NCI-H1417 treated with DMSO at 0.1 percent for 48 hours (cell line): Measurements from ENCODE around the gene CDCA7L.

ENCODE experiments used
- DNase-seq: peaks from one replicate; lab custom pipeline; 2025; lab: John Stamatoyannopoulos, UW

The CDCA7L gene, protein sequence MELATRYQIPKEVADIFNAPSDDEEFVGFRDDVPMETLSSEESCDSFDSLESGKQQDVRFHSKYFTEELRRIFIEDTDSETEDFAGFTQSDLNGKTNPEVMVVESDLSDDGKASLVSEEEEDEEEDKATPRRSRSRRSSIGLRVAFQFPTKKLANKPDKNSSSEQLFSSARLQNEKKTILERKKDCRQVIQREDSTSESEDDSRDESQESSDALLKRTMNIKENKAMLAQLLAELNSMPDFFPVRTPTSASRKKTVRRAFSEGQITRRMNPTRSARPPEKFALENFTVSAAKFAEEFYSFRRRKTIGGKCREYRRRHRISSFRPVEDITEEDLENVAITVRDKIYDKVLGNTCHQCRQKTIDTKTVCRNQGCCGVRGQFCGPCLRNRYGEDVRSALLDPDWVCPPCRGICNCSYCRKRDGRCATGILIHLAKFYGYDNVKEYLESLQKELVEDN

DNA sequence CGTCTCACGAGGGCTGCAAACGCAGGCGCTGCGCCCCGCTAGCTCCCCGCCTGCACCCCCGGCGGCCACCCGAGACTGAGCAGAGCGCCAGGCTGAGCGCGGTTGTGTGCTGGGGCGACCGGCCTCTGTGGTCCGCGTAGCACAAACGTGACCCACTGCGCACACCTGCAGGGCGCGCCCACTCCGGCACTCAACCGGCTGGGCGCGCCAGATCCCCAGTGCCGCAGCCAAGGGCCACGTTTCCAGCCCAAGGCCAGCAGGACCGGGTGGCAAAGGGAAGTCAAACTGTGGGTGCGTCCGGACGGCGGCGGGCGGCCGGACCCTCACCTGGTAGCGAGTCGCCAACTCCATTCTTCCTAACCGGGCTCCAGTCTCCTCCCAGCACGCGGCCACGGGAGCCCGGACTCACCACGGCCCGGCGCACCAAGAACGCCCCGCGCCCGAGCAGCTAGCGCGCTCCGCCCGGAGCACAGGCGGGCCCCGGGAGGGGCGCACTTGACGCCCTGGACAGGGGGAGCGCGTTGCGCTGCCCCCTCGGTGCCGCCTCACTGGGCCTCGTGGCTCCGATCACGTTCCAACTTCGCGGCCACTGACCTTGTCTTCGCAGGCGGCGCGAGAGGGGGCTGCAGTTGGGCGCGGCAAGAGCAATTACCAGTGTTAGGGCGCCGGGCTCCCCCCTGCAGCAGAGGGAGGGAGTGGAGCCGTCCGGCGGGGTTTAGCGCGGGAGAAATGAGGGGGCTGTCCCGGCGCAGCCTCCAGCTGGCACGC, at the start of gene CDCA7L:
Gene CDCA7L, minus strand, starts transcription at position 446 of the 768 bp plus-strand sequence. Its CDS starts 95 bp downstream, at position 351.
- DNase-seq = peak; percentile 70

DNA sequence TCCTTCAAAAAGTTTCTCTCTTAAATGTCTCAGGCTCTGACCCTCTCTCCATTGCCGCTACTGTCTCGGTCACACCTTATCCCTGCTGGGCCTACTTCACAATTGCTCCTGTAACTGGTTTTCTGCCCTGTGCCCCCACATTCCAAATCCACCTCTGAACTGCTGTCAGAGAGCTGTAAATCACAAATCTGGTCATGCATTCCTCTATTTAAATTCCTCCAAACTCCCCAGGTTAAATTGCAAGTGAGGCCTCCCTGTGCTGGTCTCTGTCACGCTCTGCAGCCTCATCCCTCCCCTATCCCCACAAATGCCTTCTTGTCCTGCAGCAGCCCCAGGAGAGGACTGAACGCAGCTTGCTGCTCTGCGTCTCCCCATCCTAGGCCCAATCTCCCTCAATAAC, 40.4 kb upstream of the CDCA7L start:
- no peak for DNase-seq

DNA sequence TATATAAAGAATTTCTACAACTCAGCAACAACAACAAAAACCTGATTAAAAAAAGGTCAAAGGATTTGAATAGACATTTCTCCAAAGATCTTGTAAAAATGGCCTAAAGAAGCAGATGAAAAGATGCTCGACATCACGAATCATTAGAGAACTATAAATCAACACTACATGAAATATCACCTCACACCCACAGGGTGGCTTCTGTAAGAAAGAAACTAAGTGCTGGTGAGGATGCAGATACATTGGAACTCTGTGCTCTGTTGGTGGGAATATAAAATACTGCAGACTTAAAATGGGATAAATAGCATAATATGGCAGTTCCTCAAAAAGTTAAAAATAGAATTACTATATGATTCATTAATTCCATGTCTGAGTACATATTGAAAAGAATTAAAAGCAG, 38.3 kb upstream of the CDCA7L start:
- DNase-seq = no peak

DNA sequence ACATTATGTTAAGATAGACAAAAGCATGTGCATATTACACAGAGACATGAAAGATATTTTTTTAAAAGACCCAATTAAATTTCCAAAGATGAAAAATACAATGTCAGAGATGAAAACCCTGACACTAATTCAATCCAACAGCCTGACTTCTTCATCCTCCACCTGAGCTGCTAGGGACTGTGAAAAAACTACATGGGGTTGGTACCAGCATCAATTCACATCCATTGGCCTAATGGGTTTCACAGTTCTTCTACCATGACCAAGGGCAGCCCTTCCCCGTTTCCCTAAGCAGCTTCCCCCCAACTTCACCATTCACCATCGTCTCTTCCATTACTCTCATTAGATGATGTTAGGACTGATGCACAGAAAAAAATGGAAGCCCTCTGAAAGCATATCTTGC, 37.4 kb upstream of the CDCA7L start:
- DNase-seq = no peak

DNA sequence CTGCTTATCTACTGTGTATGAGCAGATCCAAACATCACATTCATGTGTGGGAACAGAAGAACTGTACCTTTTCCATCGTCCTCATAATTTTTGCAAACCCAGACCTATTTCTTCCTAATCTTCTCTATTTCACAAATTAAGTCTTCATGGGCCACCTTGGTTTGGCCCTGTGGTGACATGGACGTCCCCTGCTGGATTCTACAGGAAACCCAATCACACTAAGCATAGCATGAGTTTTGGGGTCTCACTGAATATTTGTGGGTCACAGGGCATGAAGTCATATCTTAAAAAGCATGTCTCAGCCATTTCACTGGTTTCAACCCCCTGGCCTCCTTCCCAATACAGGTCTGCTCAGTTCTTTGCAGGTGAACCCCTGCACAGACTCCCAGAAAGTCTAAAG, 35.8 kb upstream of the CDCA7L start:
- no peak for DNase-seq

DNA sequence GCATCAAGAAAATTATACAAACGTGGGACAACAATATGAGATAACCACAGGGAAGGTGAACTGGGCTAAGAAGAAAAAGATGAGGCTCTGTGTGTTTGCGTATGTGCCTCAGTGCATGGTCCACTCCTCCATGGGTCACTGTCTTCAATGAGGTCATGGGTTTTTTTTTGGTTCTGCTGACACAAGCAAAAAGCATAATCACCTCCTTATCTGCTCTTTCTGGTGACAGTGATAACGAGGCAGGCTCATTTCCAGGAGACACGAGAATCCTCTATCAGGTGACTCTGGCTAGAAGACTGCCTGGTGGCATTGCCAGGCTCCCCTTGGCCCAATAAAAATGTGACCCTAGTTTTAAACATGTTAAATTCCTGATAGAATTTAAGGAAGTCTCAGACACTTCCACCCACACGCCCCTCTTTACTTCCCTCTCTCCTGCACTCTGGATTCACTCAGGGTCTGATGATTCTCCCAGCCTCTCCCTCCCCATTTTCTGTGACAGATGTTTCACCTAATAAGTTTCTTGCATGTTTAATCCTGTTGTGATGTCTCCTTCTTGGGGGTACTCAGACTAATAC, 35.3 kb upstream of the CDCA7L start:
- DNase-seq = no peak

DNA sequence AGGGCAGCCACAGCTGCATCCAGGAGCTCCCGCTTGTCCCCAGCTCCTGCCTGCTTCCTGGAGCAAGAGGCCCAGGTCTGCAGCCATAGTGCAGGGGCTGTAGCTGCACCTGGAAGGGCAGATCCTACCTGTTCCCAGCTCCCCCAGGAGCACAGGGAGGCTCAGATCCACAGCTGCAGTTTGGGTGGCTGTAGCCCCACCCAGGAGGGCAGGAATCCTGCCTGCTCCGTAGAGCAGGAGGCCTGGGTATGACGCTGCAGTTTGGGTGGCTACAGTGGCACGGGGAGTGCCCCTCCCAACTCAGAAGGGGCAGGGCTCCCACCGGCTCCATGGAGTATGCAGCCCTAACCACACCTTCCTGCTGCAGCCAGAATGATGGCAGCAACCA, 26.7 kb upstream of the CDCA7L start:
- DNase-seq = no peak

DNA sequence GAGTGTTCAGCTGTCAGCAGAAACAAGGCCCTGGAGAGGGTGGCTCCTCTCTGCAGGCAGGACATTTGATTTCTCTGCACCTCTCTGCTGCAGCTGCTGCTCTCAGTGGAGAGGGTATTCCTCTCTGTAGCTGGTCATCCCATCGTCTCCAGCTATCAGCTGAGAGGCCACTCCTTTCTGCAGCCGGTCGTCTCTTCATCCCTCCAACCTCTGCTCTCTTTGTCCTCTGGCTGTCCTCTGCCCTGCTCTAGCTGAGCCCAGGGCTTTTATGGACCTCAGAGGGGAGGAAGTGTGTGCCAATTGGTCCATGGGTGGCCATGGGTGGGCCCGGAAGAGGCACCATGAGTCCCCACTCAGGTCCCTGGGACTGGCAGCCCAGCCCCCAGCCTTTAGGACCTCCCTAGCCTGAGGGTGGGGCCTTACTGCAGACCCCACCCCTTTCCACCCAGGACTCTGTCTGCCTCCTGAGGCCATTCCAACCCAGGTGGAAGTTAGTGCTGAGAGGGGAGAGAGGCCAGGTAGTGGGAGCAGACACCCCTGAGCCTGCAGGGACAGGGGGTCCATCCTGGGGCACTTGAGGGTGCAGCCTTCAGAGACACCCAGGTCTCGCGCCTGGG, 26.2 kb upstream of the CDCA7L start:
- DNase-seq = no peak

DNA sequence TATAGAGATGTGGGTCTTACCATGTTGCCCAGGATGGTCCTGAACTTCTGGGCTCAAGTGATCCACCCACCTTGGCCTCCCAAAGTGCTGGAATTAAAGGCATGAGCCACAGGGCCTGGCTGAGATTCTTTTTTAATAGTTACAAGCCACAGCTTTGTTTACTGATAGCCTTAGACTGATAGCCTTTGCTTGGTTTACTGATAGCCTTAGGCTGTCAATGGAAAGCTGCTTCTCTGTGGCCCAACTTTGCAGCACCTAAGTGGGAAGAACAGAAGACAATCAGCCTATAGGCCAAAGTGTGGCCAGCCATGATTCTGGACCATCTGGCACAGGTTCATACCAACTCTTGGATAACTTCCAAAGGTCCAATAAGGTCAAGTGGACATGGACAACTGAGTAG, 24.1 kb upstream of the CDCA7L start:
- no peak for DNase-seq

DNA sequence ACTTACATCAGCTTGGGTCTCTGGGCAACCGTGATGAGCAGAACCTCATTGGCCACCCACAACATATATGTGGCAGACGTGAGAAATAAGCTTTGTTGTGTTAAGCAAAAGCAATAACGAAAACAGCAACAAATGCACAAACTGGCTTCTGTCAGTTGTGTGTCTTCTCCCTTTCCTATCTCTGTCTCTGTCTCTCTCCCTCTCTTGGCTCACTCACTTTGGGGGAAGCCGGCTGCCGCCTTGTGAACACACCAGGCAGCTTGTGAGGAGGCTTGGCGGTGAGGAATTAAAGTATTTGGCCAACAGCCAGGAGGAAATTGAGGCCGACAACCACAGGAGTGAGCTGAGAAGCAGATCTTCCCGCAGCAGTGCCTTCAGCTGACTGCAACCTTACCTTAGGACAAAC, 21.9 kb upstream of the CDCA7L start:
- no peak for DNase-seq

DNA sequence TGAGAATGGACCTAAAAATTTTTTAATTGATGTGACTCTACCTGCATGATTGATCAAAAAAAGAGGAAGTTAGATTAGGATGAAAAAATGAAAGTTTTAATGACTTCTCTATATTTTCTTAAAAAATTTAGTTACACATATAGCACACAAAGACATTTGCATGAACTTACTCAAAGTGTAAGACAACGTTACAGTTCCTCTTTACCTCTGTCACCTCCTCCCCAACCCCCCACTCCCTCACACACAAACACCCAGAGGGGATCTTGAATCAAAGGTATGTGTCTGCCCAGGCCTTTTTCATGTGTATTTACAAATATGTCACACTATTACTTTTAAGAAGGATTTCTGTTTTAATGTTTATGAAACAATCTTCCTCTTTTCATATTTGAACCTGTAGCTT, 20.6 kb upstream of the CDCA7L start:
- no peak for DNase-seq

DNA sequence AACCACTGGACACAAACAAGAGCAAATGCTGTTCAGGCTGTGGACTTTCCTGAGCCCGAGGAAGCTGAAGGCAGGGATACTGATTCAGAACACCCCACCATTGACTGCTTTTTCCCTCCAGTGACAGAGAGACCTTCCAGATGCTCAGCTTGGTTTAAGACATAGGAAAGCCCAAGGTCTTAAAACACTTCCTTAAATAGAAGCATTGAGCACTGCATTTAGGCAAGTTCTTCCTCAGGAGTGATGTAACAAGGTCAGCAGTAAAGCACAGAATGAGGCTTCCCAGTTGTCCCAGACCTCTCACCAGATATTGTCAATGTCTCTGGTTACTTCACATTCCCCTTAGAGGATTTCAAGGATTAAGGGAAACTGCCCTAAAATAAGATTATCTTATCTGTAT, 19.6 kb upstream of the CDCA7L start:
- DNase-seq = no peak

DNA sequence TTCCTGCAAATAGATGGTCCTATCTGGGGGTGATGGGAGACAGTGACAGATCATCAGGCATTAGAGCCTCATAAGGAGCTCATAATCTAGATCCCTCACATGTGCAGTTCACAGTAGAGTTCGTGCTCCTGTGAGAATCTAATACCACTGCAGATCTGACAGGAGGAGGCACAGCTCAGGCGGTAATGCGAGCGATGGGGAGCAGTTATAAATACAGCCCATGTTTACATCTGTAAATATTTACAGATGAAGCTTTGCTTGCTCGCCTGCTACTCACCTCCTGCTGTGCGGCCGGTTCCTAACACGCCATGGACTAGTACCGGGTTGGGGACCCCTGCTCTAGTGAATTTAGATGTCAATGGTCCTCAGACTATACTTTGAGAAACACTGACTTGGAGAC, 17.0 kb upstream of the CDCA7L start:
- DNase-seq = no peak

DNA sequence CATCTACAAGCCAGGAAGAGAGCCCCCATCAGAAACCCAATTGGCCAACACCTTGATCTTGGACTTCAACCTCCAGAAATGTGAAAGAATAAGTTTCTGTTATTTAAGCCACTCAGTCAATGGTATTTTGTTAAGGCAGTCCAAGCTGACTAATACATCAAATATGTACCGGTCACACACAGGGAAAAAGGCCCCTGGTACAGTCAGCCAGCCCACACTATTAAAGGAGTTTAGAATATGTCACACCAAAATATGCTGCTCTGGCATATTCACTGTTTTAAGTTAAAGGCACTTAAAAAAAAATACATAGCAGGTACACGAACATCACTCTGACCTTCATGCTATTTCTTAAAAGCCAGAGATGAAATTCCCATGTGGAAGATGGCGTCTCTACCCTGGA, 15.2 kb upstream of the CDCA7L start:
- DNase-seq = no peak

DNA sequence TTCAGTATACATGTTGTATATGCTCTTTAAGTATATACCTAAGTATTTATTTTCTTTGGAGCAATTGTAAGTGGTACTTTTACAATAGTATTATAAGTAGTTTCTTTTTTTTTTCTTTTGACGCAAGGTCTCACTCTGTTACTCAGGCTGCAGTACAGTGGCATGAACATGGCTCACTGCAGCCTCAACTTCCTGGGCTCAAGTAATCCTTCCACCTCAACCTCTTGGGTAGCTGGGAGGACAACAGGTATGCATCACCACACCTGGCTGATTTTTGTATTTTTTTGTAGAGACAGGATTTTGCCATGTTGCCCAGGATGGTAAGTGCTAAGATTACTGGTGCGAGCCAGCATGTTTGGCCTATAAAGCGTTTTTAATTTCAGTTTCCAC, 13.7 kb upstream of the CDCA7L start:
- no peak for DNase-seq

DNA sequence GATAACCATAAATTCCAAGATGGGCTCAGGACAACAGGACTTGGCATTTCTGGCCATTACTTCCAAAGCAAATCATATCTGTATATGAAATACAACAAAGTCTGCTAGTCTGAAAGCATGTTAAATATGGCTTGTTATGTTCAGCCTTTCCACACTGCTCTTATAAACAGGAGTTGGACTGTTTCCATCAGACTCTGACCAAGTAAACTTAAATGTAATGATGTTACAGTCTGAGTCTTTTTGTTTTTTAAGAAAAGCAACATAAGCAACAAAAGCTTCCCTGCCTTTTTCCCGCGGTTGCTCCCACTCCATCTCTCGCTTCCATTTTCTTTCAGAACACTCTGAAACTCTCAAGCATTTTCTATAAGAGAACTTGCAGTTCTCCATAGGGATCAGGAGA, 8.1 kb upstream of the CDCA7L start:
- no peak for DNase-seq

DNA sequence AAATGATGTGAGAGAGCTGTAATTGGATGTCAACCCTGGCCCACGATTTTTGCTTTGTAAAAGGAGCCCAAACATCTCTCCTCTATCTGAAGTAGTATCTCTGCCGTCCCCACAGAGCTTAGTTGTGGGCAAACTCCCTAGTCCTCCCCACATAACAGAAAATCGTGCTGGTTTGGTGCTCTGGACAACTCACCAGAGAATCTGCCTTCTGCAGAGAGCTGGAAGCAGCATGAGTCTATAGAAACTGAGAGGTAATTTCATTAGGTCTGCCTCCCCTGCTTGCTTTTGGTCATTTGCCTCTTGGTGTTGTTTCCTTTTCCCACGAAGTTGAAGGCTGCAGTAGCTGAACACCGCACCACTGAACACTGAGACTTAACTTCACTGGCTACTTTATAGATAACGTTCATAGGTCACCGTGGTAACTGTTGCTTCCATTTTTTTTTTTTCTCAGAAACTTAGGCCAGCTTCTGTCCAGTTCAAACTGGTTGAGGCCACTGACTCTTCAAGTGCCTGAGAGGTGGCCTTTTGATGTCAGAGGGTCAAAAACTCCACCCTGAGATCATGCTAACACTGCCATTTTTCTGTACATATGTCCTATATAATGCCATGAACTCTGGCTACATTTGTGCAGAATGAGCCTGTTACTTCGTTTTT, 3.3 kb upstream of the CDCA7L start:
- DNase-seq = no peak

DNA sequence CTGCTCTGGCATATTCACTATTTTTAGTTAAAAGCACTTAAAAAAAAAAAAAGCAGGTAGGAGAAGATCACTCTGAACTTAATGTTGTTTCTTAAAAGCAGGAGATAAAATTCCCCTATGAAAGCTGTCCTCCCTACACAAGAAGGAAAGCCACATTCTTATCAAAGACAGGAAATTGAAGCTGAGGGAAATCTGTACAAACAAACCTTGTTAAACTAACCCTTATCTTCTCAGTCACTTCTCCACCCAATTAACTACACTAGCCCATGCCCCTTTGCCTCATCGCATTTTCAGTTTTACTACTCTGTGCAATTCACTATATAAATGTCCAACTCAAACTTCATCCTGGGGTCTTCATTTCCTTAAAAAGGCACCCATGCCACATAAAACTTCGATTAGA, 2.7 kb upstream of the CDCA7L start:
- DNase-seq = no peak

DNA sequence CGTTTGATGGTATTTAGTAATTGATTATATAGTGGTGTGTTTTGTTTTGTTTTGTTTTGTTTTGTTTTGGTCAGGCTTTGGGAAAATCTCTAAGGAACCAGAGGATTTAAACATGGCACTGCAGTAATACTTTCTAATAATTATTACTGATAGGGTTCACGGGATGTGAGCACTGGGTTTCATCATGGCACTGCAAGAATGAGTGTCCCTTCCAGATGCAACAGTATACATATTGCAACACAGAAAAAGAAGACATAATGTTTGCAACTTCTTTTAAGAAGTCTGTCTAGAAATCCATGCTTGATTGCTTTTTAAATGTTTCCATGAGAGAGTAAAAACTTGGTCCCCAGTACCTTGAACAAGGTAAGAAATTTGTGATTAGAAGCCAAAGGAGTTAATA, 2.2 kb upstream of the CDCA7L start:
- DNase-seq = no peak

DNA sequence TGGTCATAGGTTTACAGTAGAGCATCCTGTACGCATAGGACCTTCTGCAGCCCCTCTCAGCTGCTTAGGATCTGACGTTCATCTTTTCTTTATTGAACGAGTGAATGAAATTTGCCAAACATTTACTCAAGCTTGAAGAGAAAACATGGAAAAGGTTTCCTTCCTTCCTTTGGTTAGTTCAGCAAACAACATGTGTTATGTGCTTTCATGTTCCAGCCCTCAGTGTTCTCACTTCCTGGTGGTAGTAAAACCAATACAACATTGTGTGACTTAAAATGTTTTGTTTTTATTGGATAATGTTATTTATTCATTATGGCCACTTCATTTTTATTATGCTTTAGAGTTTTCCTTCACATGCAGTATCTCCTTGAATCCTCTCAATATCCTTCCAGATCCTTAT, 1.4 kb upstream of the CDCA7L start:
- DNase-seq = no peak

DNA sequence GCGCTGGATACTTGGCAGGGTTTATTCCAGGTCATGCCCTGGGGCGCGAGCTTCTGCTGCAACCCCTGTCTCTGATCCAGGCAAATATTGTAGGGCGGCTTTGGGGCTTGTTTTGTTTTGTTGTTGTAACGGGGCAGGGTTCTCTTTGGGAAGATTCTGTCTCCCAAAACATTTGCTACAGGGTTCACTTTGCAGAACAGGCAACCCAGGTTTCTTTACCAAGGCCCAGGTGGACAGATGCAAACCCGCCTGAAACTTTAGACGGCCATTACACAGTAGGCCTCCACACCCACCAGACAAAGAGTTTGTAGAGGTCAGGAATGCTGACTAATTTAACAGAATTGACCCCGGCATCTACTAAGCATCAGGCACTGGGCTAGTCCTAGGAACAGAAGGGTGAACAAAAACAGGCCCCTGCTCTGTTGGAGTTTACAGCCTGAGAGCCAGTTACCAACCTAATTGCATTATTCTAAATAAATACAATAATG, 567 bp upstream of the CDCA7L start:
- no peak for DNase-seq
